Measurements from ENCODE around the gene EFS. TPM values are rescaled to one million over a fixed set of nuclear protein-coding genes. Genes with fewer than 3 reads are reported as not detected.

The EFS gene
- polyA plus RNA-seq, 1 donor (not counting 4 experiments of a cell fraction or from before 2014, with no cell fraction given) = 1.4 TPM

GRCh38 chr14:23359722-23360447, 5.1 kb downstream of the EFS start:
- no peak overlapping the region for H3K9ac ChIP-seq (ENCODE audit: control insufficient read depth, extremely low read depth, insufficient read depth, low read length)
- no peak for DNase-seq (ENCODE audit: low read depth, low spot score)

GRCh38 chr14:23359167-23359626, 5.8 kb downstream of the EFS start:
- dilution Hi-C loops (cut with MboI; ENCODE audit: extremely low pct_ligation_motif_present, low sequenced_read_pairs) = no loop called here
- Histone ChIP-seq H3K27ac (ENCODE audit: control insufficient read depth, insufficient read depth, low read length) (no peak overlapping the region), H3K4me3 (ENCODE audit: control insufficient read depth in 2 of 3, extremely low read depth in 1 of 3, insufficient read depth in 2 of 3, low read depth in 1 of 3, low read length in 3 of 3) (no peak overlapping the region), H4K20me1 (ENCODE audit: control insufficient read depth, extremely low read depth, insufficient read depth, low read length) (no peaks in the 10 kb centered on the region), H2AFZ (ENCODE audit: control insufficient read depth, low read length) (no peak overlapping the region), H3K9me3 (ENCODE audit: control insufficient read depth, low read depth, low read length) (no peaks in the 10 kb centered on the region), H3K4me1 (ENCODE audit: control insufficient read depth, extremely low read depth, insufficient read depth, low read length) (no peaks in the 10 kb centered on the region), H3K9ac (ENCODE audit: control insufficient read depth, extremely low read depth, insufficient read depth, low read length) (no peak overlapping the region), H3K79me2 (ENCODE audit: control insufficient read depth, insufficient read depth, low read length) (no peaks in the 10 kb centered on the region), H3K27me3 (ENCODE audit: control insufficient read depth, extremely low read depth, insufficient read depth, low read length) (no peaks in the 10 kb centered on the region), H3K4me2 (ENCODE audit: control insufficient read depth, extremely low read depth, insufficient read depth, low read depth, low read length) (no peak overlapping the region), H3K36me3 (ENCODE audit: control insufficient read depth in 2 of 2, extremely low read depth in 1 of 2, insufficient read depth in 2 of 2, low read length in 2 of 2) (peaks cover 0 to 2% of the 10 kb centered on the region in 2 experiments), H3K9me1 (ENCODE audit: control insufficient read depth, extremely low read depth, insufficient read depth, low read length) (no peaks in the 10 kb centered on the region)
- TF ChIP-seq CTCF (optimal IDR thresholded peaks at IDR 0.05 in 1 of 3, IDR thresholded peaks at IDR 0.05 in 1 of 3, conservative IDR thresholded peaks at IDR 0.05 in 1 of 3; ENCODE audit: extremely low read depth in 1 of 3, insufficient read depth in 2 of 3, low read length in 3 of 3) (no peak), EZH2 (IDR thresholded peaks at IDR 0.05; ENCODE audit: low read length) (no peak)
- FAIRE-seq (no peak), DNase-seq (ENCODE audit: low read depth, low spot score) (no peak)

More at GRCh38 chr14:23359722-23360447, 5.1 kb downstream of the EFS start:
- dilution Hi-C loops (cut with MboI; ENCODE audit: extremely low pct_ligation_motif_present, low sequenced_read_pairs) = no loop called here
- TF ChIP-seq CTCF (optimal IDR thresholded peaks at IDR 0.05 in 1 of 3, IDR thresholded peaks at IDR 0.05 in 1 of 3, conservative IDR thresholded peaks at IDR 0.05 in 1 of 3; ENCODE audit: extremely low read depth in 1 of 3, insufficient read depth in 2 of 3, low read length in 3 of 3) = no peak
- no peak for TF ChIP-seq EZH2 (IDR thresholded peaks at IDR 0.05; ENCODE audit: low read length)
- Histone ChIP-seq H3K27ac (ENCODE audit: control insufficient read depth, insufficient read depth, low read length) (no peak overlapping the region), H3K4me2 (ENCODE audit: control insufficient read depth, extremely low read depth, insufficient read depth, low read depth, low read length) (no peak overlapping the region), H3K79me2 (ENCODE audit: control insufficient read depth, insufficient read depth, low read length) (no peaks in the 10 kb centered on the region), H3K4me1 (ENCODE audit: control insufficient read depth, extremely low read depth, insufficient read depth, low read length) (peaks cover 6% of the 10 kb centered on the region), H3K36me3 (ENCODE audit: control insufficient read depth in 2 of 2, extremely low read depth in 1 of 2, insufficient read depth in 2 of 2, low read length in 2 of 2) (peaks cover 0 to 2% of the 10 kb centered on the region in 2 experiments), H3K27me3 (ENCODE audit: control insufficient read depth, extremely low read depth, insufficient read depth, low read length) (no peaks in the 10 kb centered on the region), H4K20me1 (ENCODE audit: control insufficient read depth, extremely low read depth, insufficient read depth, low read length) (no peaks in the 10 kb centered on the region), H3K9me3 (ENCODE audit: control insufficient read depth, low read depth, low read length) (no peaks in the 10 kb centered on the region), H3K4me3 (ENCODE audit: control insufficient read depth in 2 of 3, extremely low read depth in 1 of 3, insufficient read depth in 2 of 3, low read depth in 1 of 3, low read length in 3 of 3) (no peak overlapping the region), H2AFZ (ENCODE audit: control insufficient read depth, low read length) (no peak overlapping the region), H3K9me1 (ENCODE audit: control insufficient read depth, extremely low read depth, insufficient read depth, low read length) (no peaks in the 10 kb centered on the region)
- FAIRE-seq = no peak
